G401.6 (cell line): Measurements from ENCODE around the gene ESR2.
"Not testable (repeated sequence)": the region's sequence is repeated elsewhere in the genome, so short reads cannot be mapped to it uniquely, and the experiment has no call there.

Experiments
- FAIRE-seq: peaks from 2 replicates; lab custom pipeline; 2012; peaks lifted over from hg19 to GRCh38; lab: Jason Lieb, UNC

Gene ESR2

GRCh38 chr14:64126548-64126947, 167.6 kb downstream of the ESR2 start:
- FAIRE-seq: no peak

GRCh38 chr14:64125270-64125669, 168.9 kb downstream of the ESR2 start:
- FAIRE-seq: no peak

- FAIRE-seq: no peak
Observed at GRCh38 chr14:64123241-64123822, 170.8 kb downstream of the ESR2 start.

- FAIRE-seq: peak; percentile 52
Observed at GRCh38 chr14:64119980-64120379, 174.2 kb downstream of the ESR2 start.

DNA sequence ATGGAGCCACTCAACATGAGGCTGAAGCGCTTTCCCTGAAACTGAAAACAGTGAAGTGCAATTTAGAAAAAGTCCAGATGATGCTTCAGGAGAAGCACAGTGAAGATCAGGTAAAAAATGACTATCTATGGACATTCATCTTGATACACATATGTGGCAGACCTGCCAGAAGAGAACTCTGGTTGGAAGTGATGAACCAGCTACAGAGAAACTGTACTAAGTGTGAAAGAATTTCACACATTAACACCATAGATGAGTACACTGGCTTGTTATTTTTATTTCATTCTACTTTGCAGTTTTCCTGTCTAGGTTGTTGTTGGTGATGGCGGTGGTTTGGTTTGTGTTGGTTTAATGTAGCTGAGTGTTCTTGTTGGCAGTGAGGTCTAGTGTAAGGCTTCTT, 174.7 kb downstream of the ESR2 start:
- no peak for FAIRE-seq

DNA sequence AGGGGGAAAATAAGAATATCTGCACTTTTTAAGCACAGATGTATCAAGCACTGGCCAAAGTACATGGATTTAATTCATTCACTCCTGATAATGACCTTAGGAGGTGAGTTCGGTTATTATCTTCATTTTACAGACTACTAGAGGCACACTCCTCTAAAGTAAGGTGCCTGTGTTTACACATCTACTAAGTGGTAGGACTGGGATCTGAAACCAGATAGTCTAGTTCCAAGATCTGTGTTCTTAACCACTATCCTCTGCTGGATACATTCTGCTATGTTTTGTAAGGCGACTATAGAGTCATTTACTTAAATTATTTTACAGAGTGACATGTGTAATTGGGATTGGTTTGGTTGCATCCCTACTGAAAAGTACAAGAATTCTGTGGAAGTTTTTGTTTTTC, 175.3 kb downstream of the ESR2 start:
- no peak for FAIRE-seq

- FAIRE-seq: not testable (repeated sequence)
Observed at GRCh38 chr14:64118403-64118742, 175.8 kb downstream of the ESR2 start.

DNA sequence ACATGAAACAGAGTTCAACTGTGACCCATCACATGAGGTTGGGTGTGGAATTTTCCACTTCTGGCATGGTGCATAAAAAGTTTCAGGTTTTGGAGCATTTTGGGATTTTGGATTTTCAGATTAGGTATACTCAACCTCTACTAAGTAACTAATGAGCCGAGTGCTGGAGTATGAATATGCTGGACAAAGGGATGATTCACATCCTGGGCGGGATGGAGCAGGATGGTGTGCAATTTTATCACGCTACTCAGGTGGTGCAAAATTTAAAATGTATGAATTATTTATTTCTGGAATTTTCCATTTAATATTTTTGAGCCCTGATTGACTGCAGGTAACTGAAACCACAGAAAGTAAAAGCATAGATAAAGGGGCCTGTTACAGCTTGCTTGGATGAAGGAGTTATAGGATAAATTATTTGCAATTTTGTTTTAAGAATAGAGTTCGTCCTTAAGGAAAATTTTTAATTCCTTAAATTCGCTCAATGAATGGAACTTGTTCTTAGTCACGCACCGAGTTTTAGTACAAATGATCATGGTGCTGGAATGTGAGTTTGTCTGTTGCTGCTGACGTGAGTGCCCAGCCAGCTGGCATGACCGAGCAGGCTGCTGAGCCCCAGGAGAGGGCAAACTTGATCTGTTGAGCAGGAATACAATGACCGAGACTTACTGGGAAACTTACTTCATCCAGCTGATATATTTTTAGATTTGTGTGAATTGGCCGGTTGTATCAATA, 176.3 kb downstream of the ESR2 start:
- FAIRE-seq: no peak

GRCh38 chr14:64115401-64115800, 178.8 kb downstream of the ESR2 start:
- no peak for FAIRE-seq

DNA sequence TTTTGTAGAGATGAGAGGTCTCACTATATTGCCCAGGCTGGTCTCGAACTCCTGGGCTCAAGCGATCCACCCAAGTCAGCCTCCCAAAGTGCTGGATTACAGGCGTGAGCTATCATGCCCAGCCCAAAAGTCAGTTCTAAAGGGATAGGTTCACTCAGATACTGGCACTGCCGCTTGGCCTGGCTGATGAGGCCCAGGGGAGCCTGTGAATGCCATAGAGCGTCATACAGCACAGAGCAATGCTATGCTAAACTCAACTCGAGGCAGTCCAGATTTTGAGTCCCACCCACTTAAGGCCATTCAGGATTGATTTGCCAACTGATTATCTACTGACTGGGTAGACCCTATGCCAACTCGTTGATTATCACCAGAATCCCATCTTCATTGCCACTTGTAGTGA, 179.4 kb downstream of the ESR2 start:
- FAIRE-seq: no peak

DNA sequence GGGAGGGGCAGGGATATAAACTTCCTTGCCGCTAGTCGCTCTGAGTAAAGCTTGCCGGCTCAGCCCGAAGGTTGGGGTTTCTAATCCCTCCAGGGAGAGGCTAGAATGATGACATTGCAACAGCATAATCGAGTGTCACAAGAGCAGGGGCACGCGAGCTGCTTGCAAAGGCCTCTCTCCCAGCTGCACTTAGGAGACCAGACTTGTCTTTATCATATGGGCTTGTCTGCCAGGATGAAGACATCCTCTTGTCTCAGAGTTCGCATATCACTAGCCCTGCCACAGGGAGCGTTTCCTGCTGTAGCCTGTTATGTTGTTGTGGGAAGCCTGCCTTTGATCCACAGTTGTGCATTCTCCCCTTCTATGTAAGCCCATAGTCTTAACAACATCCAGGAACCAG, 180.0 kb downstream of the ESR2 start:
- FAIRE-seq: no peak

DNA sequence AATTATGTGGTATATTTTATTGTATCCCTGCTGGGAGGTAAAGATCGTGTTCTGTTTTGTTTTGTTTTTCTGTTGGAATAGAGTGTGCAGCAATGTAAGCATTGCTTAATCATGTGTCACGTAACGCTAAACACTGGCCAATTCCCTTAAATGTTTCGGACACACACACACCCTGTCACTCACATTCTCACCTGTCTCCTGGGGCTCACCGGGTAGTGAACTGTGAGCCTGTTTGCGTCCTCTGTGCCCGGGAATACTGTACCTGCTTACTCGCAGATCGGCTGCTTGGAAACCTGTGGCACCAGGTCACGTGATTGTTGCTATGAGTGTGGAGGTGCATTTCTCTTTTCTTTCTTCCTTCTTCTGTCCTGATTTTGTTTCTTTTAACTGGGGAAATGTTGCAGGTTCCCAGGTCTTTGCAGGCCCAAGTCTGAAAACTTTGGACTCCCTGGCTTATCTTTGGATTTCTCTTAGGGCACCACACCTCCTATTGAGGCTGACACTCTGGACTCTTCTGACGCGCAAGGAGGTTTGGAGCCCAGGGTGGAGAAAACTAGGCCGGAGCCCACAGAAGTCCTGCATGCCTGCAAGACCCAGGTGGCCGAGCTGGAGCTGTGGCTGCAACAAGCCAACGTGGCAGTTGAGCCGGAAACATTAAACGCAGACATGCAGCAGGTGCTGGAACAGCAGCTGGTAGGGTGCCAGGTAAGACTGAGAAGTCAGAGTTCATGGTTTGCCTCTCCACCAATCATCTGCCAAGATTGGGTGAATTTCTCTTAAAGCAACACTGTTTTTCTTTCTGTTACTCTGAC, 181.1 kb downstream of the ESR2 start:
- FAIRE-seq: no peak

DNA sequence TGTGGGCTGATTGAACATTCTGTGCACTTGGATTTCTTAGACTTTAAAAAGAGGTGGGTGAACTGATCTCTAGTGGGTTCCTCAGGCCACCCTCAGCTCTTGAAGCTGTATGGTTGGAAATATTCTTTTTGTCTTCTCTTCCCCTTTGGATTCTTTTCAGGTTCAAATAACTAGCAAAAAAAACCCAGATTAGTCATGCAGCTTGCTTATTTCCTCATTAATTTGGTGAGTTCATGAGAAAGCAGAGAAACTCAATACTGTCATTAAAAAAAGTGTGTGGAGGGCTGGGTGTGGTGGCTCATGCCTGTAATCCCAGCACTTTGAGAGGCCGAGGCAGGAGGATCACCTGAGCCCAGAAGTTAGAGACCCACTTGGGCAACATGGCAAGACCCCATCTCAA, 183.4 kb downstream of the ESR2 start:
- no peak for FAIRE-seq

DNA sequence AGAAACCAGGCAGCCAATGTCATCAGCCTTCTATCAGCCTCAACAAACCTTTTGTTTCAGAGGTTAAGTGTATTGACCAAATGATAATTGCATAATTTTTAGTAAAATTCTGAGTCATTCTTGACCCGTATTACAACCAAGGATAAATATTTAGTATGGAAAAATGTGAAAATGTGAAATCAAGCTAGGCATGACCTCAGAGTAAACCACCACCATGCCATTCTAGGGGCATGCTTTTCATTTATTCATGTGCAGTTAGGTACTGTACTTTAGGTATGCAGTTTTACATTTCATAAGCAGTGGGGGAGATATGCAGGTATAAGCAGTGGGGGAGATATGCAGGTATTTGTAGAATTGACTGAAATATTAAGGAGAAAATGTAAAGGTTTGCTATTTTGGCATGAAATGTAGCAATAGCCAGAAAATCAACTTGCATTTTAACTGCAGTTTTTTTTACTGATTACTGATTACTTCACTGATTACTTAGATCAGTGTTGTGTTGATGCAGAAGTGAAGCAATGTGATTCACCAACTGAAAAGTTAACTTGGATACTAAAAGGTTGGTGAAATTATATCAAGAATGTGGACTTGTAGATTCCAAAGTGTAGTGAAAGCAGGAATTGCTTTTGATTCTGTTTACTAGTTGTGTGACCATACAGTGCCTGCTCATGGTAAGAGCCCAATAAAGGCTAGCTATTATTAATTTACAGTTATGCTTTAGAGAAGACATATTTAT, 184.2 kb downstream of the ESR2 start:
- FAIRE-seq: no peak

GRCh38 chr14:64107438-64107837, 186.7 kb downstream of the ESR2 start:
- FAIRE-seq: no peak

DNA sequence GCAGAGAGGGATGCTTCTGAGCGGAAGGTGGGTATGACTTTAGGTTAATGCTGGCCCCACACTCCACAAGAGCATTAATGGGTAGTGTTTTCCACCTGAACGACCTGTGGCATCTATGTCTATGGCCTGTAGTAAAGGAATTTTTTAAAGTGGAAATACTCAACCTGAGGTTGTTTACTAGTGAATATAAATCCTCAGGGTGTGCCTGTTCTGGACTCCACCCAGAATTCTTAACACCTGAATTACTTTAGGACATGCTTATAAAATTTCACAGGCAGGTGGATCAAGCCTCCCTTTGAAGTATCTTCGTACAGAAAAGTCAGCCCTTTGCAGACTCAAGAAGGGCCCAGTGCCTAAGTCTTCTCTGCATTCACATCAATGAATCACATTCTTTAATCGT, 196.1 kb downstream of the ESR2 start:
- no peak for FAIRE-seq

DNA sequence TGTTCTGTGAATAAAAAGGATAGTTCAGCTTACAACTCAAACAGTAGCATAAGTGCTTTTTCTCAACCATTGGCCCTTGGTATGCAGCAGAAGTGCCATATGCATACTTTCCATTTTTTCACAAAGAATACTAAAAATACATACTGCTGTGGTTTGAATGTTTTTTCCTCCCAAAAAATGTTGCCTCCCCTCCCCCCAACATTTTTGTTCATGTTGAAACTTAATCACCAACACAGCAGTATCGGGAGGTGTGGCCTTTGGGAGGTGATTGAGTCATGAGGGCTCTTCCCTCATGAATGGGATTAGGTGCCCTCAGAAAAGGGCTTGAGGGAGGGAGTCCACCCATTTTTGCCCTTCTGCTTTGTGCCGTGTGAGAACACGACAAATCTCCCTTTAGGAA, 198.6 kb downstream of the ESR2 start:
- FAIRE-seq: no peak

DNA sequence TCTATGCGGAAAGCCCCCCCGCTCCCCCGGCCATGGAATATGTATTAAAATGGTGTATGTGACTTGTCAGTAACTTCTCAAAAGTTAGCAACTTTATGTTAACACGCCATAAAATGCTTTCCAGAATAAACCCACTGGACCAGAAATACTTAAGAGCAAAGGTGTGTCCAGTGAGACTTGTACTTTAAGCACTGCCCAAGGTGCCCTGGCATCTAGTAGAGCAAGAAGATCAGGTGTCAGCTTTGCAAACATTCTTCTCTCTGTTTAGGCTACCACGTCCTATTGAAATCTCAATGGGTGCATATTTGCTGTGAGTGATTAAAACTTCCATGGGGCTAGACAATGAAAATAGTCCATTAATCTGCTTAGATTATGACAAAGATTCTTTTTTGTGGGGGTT, 201.2 kb downstream of the ESR2 start:
- no peak for FAIRE-seq

GRCh38 chr14:64092338-64092737, 201.8 kb downstream of the ESR2 start:
- FAIRE-seq: no peak

- no peak for FAIRE-seq
Observed at GRCh38 chr14:64091217-64091616, 203.0 kb downstream of the ESR2 start.

DNA sequence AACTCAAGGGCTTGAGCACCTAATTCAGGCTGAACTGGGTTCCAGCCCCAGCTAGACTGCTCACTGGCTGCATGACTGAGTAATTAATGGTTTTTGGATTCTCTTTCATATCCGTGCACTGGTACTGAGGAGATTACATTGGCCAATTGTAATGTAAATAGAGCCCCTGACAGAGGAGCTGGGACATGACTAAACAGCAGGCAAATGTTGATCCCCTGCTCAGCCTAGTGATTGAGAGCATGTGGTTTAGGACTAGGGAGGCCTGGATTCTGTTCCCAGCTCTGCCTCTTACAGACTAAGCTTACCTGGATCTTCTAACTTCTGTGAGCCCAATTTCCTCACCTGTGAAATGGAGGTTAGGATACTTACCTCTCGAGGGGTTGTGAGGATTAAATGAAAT, 204.3 kb downstream of the ESR2 start:
- FAIRE-seq: no peak

GRCh38 chr14:64088647-64088964, 205.6 kb downstream of the ESR2 start:
- FAIRE-seq: no peak

- FAIRE-seq: no peak
Observed at GRCh38 chr14:64082837-64083236, 211.3 kb downstream of the ESR2 start.
